Measurements from ENCODE around the gene EDDM3A.

The EDDM3A gene

GRCh38 chr14:20782280-20782890 is 36.7 kb downstream of the EDDM3A start:
- no peak for DNase-seq (ENCODE audit: low read depth, low spot score)

GRCh38 chr14:20787025-20787424 is 41.3 kb downstream of the EDDM3A start:
- no peak for DNase-seq (ENCODE audit: low read depth, low spot score)

- no peak for DNase-seq (ENCODE audit: low read depth, low spot score)
Measured at GRCh38 chr14:20789230-20789813, 43.6 kb downstream of the EDDM3A start.

- DNase-seq (ENCODE audit: low read depth, low spot score) = no peak
Measured at GRCh38 chr14:20790464-20791116, 44.9 kb downstream of the EDDM3A start.

- no peak for DNase-seq (ENCODE audit: low read depth, low spot score)
Measured at GRCh38 chr14:20791187-20791586, 45.5 kb downstream of the EDDM3A start.

- no peak for DNase-seq (ENCODE audit: low read depth, low spot score)
Measured at GRCh38 chr14:20791597-20791996, 45.9 kb downstream of the EDDM3A start.

GRCh38 chr14:20792556-20792955 is 46.9 kb downstream of the EDDM3A start:
- no peak for DNase-seq (ENCODE audit: low read depth, low spot score)

GRCh38 chr14:20794644-20795369 is 49.1 kb downstream of the EDDM3A start:
- DNase-seq (ENCODE audit: low read depth, low spot score) = no peak

GRCh38 chr14:20797164-20797563 is 51.5 kb downstream of the EDDM3A start:
- DNase-seq (ENCODE audit: low read depth, low spot score) = no peak
